Measurements from ENCODE around the gene TREX2. TPM values are rescaled to one million over a fixed set of nuclear protein-coding genes. Genes with fewer than 3 reads are reported as not detected.

The TREX2 gene
- total RNA-seq, 1 experiment from 2014 or later = 1.1 TPM

DNA sequence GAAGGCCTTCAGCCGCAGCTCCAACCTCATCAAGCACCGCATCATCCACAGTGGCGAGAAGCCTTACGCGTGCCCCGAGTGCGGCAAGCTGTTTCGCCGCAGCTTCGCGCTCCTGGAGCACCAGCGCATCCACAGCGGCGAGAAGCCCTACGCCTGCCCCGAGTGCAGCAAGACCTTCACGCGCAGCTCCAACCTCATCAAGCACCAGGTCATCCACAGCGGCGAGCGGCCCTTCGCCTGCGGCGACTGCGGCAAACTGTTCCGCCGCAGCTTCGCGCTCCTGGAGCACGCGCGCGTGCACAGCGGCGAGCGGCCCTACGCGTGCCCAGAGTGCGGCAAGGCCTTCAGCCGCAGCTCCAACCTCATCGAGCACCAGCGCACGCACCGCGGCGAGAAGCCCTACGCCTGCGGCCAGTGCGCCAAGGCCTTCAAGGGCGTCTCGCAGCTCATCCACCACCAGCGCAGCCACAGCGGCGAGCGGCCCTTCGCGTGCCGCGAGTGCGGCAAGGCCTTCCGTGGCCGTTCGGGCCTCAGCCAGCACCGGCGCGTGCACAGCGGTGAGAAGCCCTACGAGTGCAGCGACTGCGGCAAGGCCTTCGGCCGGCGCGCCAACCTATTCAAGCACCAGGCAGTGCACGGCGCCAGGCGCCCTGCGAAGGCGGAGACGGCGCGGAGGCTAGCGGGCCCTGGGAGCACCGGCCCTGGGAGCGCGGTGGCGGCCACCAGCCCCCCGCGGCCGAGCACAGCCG, 24.8 kb downstream of the TREX2 start:
- no CpG with 5 or more reads among the region's 91 CpGs for WGBS (ENCODE audit: extremely low coverage, insufficient read length, low lambda C conversion rate)
- no peak overlapping the region for H3K14ac ChIP-seq (ENCODE audit: insufficient read depth, low read length)
- H2BK120ac ChIP-seq (ENCODE audit: low read depth, low read length, poor library complexity, severe bottlenecking) = no peak overlapping the region
- no peak overlapping the region for H3K4ac ChIP-seq (ENCODE audit: low read depth, low read length)
- no peaks in the 10 kb centered on the region for H3K23me2 ChIP-seq (ENCODE audit: insufficient read length, low read depth, low read length, poor library complexity, severe bottlenecking)
- no peak for DNase-seq
- H2BK20ac ChIP-seq (ENCODE audit: low read depth, low read length, poor library complexity, severe bottlenecking) = no peak overlapping the region
- no peak overlapping the region for H3K9ac ChIP-seq (ENCODE audit: extremely low read depth, insufficient read length, low read length)
- H3T11ph ChIP-seq (ENCODE audit: low read length) = no peak overlapping the region
- H2BK5ac ChIP-seq (ENCODE audit: insufficient read length, low read length) = no peak overlapping the region
- H3K9me3 ChIP-seq (ENCODE audit: control insufficient read depth, low read depth, low read length) = peaks cover 59% of the 10 kb centered on the region
- Mint-ChIP-seq H3K4me3 (no peak overlapping the region; a peak in 1 of 5 replicates), H3K27ac (no peak overlapping the region), H3K36me3 (ENCODE audit: insufficient read depth in 1 of 3, low read depth in 3 of 3) (peaks cover 2 to 6% (median 4%) of the 10 kb centered on the region in 3 experiments; a peak in 4 of 7 replicates), H3K27me3 (ENCODE audit: low read depth) (no peaks in the 10 kb centered on the region; the same call in none of the 2 replicates), H3K9me3 (peaks cover 76 to 78% of the 10 kb centered on the region in 2 experiments), H3K4me1 (peaks cover 2 to 19% of the 10 kb centered on the region in 2 experiments; a peak in 3 of 4 replicates)
- no peak overlapping the region for H2BK12ac ChIP-seq (ENCODE audit: insufficient read length, low read depth, low read length)
- no peak overlapping the region for H4K91ac ChIP-seq (ENCODE audit: insufficient read length, low read depth, low read length)
- H2BK15ac ChIP-seq (ENCODE audit: low read depth, low read length) = no peak overlapping the region
- no peaks in the 10 kb centered on the region for H3K79me2 ChIP-seq (ENCODE audit: insufficient read depth, low read length)
- no peak overlapping the region for H3K4me2 ChIP-seq (ENCODE audit: insufficient read depth, insufficient read length, low read length)
- TF ChIP-seq, protein P1, sequence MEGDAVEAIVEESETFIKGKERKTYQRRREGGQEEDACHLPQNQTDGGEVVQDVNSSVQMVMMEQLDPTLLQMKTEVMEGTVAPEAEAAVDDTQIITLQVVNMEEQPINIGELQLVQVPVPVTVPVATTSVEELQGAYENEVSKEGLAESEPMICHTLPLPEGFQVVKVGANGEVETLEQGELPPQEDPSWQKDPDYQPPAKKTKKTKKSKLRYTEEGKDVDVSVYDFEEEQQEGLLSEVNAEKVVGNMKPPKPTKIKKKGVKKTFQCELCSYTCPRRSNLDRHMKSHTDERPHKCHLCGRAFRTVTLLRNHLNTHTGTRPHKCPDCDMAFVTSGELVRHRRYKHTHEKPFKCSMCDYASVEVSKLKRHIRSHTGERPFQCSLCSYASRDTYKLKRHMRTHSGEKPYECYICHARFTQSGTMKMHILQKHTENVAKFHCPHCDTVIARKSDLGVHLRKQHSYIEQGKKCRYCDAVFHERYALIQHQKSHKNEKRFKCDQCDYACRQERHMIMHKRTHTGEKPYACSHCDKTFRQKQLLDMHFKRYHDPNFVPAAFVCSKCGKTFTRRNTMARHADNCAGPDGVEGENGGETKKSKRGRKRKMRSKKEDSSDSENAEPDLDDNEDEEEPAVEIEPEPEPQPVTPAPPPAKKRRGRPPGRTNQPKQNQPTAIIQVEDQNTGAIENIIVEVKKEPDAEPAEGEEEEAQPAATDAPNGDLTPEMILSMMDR (conservative IDR thresholded peaks at IDR 0.05) = no peak
- H2AK5ac ChIP-seq (ENCODE audit: insufficient read length, low read length) = no peak overlapping the region
- no peaks in the 10 kb centered on the region for H3K4me1 ChIP-seq (ENCODE audit: insufficient read depth, low read length)
- H3K27ac ChIP-seq (ENCODE audit: insufficient read length, low read depth, low read length) = no peak overlapping the region
- H3K23ac ChIP-seq (ENCODE audit: insufficient read length, low read depth, low read length) = no peak overlapping the region
- no peak overlapping the region for H4K5ac ChIP-seq (ENCODE audit: insufficient read length, low read depth, low read length)
- no peak overlapping the region for H3K56ac ChIP-seq (ENCODE audit: insufficient read length, low read depth, low read length)
- H4K20me1 ChIP-seq (ENCODE audit: control insufficient read depth, insufficient read depth, insufficient read length) = no peaks in the 10 kb centered on the region
- no peak overlapping the region for H3K18ac ChIP-seq (ENCODE audit: insufficient read length, low read depth, low read length)
- H2AFZ ChIP-seq (ENCODE audit: low read length) = no peak overlapping the region
- no peaks in the 10 kb centered on the region for H3K79me1 ChIP-seq (ENCODE audit: insufficient read depth, low read depth, low read length, poor library complexity, severe bottlenecking)
- H4K8ac ChIP-seq (replicated peaks; ENCODE audit: insufficient read length, low read depth, low read length) = no peak overlapping the region
- no peaks in the 10 kb centered on the region for H3K27me3 ChIP-seq (ENCODE audit: insufficient read depth, low read length)

Data from H9 (cell line).